ENCODE results near the gene ESR2.
"Not testable (repeated sequence)": the region's sequence is repeated elsewhere in the genome, so short reads cannot be mapped to it uniquely, and the experiment has no call there.

The ESR2 gene

DNA sequence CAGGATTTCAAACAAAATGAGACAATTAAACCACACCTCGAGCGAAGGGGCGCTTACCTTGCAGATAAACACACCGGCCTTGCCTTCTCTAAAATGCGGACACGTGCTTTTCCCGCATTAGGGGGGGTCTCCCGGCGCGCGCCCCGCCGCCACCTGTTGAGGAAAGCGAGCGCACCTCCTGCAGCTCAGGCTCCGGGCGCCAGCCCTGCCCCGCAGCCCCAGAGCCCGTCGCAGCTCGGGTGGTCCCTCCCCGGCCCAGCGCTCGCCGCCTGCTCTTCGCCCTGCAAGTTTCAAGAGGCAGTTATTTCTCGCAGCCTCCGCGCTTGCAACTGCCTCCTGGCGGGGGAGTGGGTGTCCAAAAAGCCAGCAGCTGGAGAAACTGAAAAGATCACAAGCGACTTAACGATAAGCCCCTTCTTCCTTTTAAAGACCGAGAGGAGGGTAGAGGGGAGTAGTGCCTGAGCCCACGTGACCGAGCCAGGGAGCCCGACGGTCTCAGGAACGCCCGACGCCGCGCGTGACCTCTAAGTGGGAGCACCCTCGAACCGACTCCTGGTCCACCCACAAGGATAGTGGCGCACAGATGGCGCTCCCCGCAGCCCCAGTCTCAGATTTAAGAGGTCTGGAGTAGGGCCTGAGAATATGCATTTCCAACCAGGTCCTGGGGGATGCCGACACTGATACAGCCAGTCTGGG, at the start of gene ESR2:
TSS of gene ESR2 (minus strand) at position 396 of the 696 bp plus-strand sequence. CDS start 11,386 bp downstream, outside the sequence.
- DNase-seq (ENCODE audit: low read depth), result no peak

GRCh38 chr14:64340560-64341196, 46.5 kb upstream of the ESR2 start:
- no peak for DNase-seq (ENCODE audit: low read depth)

GRCh38 chr14:64338616-64339316, 44.6 kb upstream of the ESR2 start:
- peak; percentile 85 for DNase-seq (ENCODE audit: low read depth)

GRCh38 chr14:64337888-64338615, 43.9 kb upstream of the ESR2 start:
- DNase-seq (ENCODE audit: low read depth), result no peak

DNA sequence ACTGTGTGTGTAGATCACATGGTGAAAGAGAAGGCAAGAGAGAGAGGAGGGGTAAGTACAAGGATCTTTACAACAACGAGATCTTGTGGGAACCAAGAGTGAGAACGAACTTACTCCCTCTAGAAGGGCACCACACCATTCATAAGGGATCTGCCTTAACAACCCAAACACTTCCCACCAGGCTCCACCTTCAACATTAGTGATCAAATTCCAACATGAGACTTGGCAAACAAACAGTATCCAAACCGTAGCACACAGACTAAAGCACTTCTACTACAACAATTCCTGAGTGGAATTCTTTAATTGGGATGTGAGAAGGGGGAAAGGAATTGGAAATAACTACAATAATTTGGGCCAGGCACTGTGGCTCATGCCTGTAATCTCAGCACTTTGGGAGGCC, 35.0 kb upstream of the ESR2 start:
- no peak for DNase-seq (ENCODE audit: low read depth)

DNA sequence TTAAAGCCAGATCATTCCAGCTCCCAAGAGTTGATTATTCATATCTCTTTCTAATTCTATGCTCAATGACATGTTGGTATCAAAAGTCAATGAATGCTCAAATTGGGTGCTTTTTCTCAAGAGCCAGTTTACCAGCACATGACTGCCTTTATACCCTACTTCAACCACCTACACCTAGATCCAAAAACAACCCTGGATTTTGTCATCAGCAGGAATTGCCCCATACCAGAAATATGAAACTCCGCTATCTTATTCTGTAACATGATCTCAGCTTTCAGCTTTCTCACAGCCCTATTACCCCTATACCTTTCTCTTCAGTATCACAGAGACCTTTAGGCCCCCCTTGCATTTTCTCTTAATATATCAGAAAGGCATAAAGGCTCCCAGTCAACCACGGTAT, 32.3 kb upstream of the ESR2 start:
- no peak for DNase-seq (ENCODE audit: low read depth)

DNA sequence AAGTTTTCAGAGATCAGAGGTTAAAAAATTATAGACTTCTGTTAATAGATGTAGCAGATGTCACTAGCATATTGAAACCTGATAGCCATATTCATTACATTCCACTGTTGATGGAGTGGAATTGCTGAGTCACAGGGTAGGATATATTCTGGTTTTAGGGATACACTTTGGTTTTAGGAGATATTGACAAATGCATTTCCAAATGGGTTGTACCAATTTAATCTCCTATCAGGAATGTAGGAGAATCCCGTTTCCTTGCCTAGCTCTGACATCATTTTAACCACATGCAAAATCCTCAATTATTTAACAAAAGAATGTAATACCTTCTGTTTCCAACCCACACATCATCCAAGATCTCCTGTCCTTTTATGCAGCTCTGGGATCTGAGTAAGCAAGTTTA, 30.7 kb upstream of the ESR2 start:
- no peak for DNase-seq (ENCODE audit: low read depth)

- no peak for DNase-seq (ENCODE audit: low read depth)
Measured at GRCh38 chr14:64324461-64324860, 30.3 kb upstream of the ESR2 start.

DNA sequence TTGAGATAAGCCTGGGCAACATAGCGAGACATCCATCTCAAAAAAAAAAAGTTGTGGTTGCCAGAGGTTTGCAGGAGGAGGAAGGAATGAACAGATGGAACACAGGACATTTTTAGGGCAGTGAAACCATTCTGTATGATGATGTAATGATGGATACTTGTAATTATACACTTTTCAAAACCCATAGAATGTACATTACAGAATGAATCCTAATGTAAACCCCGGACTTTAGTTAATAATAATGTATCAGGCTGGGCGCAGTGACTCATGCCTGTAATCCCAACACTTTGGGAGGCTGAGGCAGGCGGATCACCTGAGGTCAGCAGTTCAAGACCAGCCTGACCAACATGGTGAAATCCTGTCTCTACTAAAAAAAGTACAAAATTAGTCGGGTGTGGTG, 26.2 kb upstream of the ESR2 start:
- not testable (repeated sequence) for DNase-seq (ENCODE audit: low read depth)

DNA sequence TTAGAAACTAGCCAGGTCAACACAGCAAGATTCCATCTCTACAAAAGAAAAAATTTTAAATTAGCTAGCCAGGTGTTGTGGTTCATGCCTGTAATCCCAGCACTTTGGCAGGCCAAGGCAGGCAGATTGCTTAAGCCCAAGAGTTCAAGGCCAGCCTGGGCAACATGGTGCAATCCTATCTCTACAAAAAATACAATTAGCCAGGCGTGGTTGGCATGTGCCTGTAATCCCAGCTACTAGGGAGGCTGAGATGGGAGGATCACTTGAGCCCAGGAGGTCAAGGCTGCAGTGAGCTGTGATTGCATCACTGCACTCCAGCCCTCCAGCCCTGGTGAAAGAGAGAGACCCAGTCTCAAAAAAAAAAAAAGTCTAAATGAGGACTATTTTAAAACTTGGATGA, 24.5 kb upstream of the ESR2 start:
- not testable (repeated sequence) for DNase-seq (ENCODE audit: low read depth)

- no peak for DNase-seq (ENCODE audit: low read depth)
Measured at GRCh38 chr14:64303471-64303917, 9.3 kb upstream of the ESR2 start.

DNA sequence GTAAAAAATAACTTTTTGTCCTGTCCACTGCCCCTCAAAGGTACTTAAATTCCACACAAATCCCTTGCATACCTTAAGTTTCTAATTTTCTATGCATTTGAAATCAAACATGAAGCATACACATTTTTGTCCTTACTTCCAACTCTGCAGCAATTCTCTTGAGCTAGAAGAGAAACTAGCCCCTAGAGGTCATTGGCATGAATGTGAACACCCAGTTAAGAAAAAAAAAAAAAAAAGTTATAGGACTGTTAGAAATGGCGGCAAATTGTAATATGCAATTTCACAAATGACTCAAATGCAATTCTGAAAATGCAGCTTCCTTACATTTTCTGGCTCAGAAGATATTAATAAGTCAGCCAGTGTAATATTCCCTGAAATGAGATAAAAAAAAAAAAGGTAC, 4.6 kb upstream of the ESR2 start:
- DNase-seq (ENCODE audit: low read depth), result no peak

GRCh38 chr14:64296561-64296960, 2.4 kb upstream of the ESR2 start:
- DNase-seq (ENCODE audit: low read depth), result no peak

- peak; percentile 32 for DNase-seq (ENCODE audit: low read depth)
Measured at GRCh38 chr14:64294672-64295413, 672 bp upstream of the ESR2 start.

DNA sequence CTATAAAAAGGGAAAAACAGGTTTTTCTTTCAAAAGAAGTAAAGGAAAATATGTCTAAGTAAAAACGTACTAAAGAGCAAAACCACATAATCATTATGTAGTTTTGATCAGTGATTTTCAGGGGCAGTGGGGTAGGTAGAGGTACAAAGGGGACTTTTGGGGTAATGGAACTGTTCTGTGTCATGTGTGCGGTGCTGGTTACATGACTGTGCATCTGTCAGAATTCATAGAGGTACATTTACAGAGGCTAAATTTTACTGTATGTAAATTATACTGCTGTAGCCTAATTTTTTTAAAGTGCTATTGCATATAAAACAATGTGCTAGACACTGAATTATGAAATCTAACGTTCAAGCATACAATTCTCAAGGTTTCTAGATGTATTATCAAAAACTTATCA, 2.0 kb downstream of the ESR2 start:
- no peak for DNase-seq (ENCODE audit: low read depth)

- DNase-seq (ENCODE audit: low read depth), result no peak
Measured at GRCh38 chr14:64289571-64289970, 4.6 kb downstream of the ESR2 start.

GRCh38 chr14:64281805-64282204, 12.4 kb downstream of the ESR2 start:
- no peak for DNase-seq (ENCODE audit: low read depth)

DNA sequence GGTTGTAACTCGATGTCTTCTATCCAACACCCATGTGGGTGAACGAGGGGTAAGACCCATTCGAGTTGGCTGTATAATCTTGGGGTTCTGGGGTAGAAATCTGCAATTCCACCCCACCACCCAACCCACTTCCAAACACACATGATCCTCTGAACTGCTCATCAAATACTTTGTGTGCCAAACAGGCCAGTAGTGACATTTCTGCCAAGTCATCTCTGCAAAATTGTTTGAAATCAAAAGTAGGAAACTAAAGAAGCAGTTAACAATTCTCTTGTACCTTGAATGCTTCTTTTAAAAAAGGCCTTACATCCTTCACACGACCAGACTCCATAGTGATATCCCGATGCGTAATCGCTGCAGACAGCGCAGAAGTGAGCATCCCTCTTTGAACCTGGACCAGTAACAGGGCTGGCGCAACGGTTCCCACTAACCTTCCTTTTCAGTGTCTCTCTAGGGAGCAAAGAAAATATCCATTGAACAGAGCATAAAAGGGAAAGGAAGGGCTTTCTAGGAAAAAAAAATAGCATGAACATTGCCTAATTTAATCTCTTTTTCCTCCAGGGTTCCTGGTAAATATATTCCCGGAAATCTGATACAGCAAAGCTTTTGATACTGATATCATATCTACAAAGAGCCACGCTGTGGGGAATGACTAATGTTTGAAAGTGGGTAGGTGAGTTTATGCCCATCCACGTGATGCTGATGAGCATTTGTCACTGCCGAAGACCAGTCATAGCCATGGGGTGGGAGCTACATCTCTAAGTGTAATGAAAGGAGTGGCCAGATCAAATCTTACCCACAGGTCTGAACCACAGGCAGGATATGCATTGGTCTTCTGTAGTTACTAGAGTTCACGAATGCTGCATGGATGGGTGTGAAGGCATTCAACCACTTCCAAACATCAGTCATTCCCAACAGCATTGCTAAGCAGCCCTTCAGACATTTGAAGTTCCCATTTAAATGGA, 14.2 kb downstream of the ESR2 start:
- no peak for DNase-seq (ENCODE audit: low read depth)

GRCh38 chr14:64278458-64278857, 15.7 kb downstream of the ESR2 start:
- DNase-seq (ENCODE audit: low read depth), result no peak

GRCh38 chr14:64272019-64272418, 22.2 kb downstream of the ESR2 start:
- DNase-seq (ENCODE audit: low read depth), result no peak

GRCh38 chr14:64266239-64266638, 27.9 kb downstream of the ESR2 start:
- no peak for DNase-seq (ENCODE audit: low read depth)

Data from T-helper 22 cell (primary cell).